Measurements from ENCODE around the gene ATP8A1.

The ATP8A1 gene

GRCh38 chr4:42627885-42628646, 28.8 kb downstream of the ATP8A1 start:
- peak in 43 of 56 donors; percentile 5 to 85 (median 49) for DNase-seq

GRCh38 chr4:42626629-42627146, 30.2 kb downstream of the ATP8A1 start:
- DNase-seq = no peak

- no peak for DNase-seq
Observed at GRCh38 chr4:42625329-42625728, 31.6 kb downstream of the ATP8A1 start.

GRCh38 chr4:42624551-42624950, 32.4 kb downstream of the ATP8A1 start:
- DNase-seq = no peak

- no peak for DNase-seq
Observed at GRCh38 chr4:42618023-42618422, 38.9 kb downstream of the ATP8A1 start.

- DNase-seq = peak in 4 of 56 donors; percentile 4 to 32 (median 25)
Observed at GRCh38 chr4:42617030-42617429, 39.9 kb downstream of the ATP8A1 start.

GRCh38 chr4:42616572-42616971, 40.3 kb downstream of the ATP8A1 start:
- DNase-seq = no peak

- no peak for DNase-seq
Observed at GRCh38 chr4:42615131-42615763, 41.7 kb downstream of the ATP8A1 start.

- no peak for DNase-seq
Observed at GRCh38 chr4:42612898-42613297, 44.0 kb downstream of the ATP8A1 start.

- DNase-seq = no peak
Observed at GRCh38 chr4:42610941-42611340, 46.0 kb downstream of the ATP8A1 start.

GRCh38 chr4:42609051-42609450, 47.9 kb downstream of the ATP8A1 start:
- no peak for DNase-seq

GRCh38 chr4:42608551-42608950, 48.4 kb downstream of the ATP8A1 start:
- no peak for DNase-seq

- no peak for DNase-seq
Observed at GRCh38 chr4:42607011-42607726, 49.7 kb downstream of the ATP8A1 start.

- DNase-seq = peak in 7 of 56 donors; percentile 8 to 23 (median 16)
Observed at GRCh38 chr4:42605264-42605663, 51.6 kb downstream of the ATP8A1 start.

GRCh38 chr4:42603862-42604261, 53.0 kb downstream of the ATP8A1 start:
- no peak for DNase-seq

GRCh38 chr4:42600578-42600977, 56.3 kb downstream of the ATP8A1 start:
- DNase-seq = no peak

- no peak for DNase-seq
Observed at GRCh38 chr4:42596918-42597317, 60.0 kb downstream of the ATP8A1 start.

- no peak for DNase-seq
Observed at GRCh38 chr4:42594888-42595287, 62.0 kb downstream of the ATP8A1 start.

GRCh38 chr4:42588909-42589308, 68.0 kb downstream of the ATP8A1 start:
- DNase-seq = no peak

GRCh38 chr4:42586775-42587174, 70.1 kb downstream of the ATP8A1 start:
- no peak for DNase-seq

GRCh38 chr4:42579903-42580302, 77.0 kb downstream of the ATP8A1 start:
- DNase-seq = no peak

GRCh38 chr4:42578187-42578586, 78.7 kb downstream of the ATP8A1 start:
- DNase-seq = no peak
